ENCODE data around the gene TOLLIP.

The TOLLIP gene

DNA sequence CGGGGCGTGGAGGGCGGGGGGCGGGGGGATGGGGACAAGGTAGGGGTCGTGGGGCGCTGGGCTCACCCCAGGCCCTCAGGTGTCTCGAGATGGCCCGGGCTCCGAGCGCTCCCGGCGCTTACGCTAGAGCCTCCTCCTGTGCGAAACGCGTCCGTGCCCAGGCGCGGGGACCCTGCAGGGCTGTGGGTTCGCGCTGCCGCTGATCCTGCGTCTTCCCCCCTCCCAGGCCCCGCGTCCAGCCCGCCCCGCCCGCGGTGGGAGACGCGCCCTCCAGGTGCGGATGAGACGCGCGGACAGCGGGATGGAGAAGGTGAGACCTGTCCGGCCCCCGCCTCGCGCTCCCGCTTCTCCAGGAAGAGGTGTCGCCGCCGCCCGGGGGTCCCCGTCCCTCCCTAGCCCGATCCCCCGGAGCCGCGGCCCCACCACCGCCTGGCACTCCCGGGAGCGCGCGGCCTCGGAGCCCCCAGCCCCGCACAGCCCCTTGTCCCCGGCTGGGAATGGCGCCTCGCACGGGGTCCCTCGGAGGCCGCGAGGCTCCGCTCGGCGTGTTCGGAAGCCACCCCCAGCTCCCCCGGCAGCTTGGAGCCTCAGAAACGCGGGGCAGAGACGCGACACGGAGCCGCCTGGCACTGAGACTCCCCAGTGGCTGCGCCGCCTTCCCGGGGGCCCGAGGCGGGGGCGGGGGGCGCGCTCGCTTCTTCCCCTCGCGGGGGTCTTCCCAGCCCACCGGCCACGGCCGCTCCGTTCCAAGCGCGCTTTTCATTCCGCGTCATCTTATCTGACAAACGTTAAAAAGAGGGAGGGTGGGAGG is 27.6 kb upstream of the TOLLIP start:
- no peak overlapping the region for H4K5ac ChIP-seq (ENCODE audit: low read length)
- H3K56ac ChIP-seq (ENCODE audit: low read length) = peak overlapping the region; percentile 49
- no peak overlapping the region for H3K4ac ChIP-seq (ENCODE audit: low read depth, low read length)
- no peak overlapping the region for H4K8ac ChIP-seq (ENCODE audit: low read depth, low read length)
- no peak overlapping the region for H2BK5ac ChIP-seq (ENCODE audit: low read length)
- H2BK120ac ChIP-seq (ENCODE audit: low read depth, low read length) = no peak overlapping the region
- DNase-seq = peak; percentile 44
- no peaks in the 10 kb centered on the region for H3K79me2 ChIP-seq (ENCODE audit: control insufficient read depth, insufficient read depth, low read length)
- H3K9ac ChIP-seq (ENCODE audit: low read length) = no peak overlapping the region
- no peak overlapping the region for H3K18ac ChIP-seq (ENCODE audit: low read length)
- H3K36me3 ChIP-seq (ENCODE audit: control insufficient read depth, insufficient read depth, low read length) = no peaks in the 10 kb centered on the region
- WGBS (ENCODE audit: extremely low coverage, insufficient coverage, low lambda C conversion rate) = no CpG with 5 or more reads among the region's 95 CpGs
- H3K79me1 ChIP-seq (ENCODE audit: low read length) = no peaks in the 10 kb centered on the region
- peak overlapping the region; percentile 27 for H3K4me2 ChIP-seq (ENCODE audit: low read length)
- H3K27ac ChIP-seq (ENCODE audit: low read depth, low read length) = no peak overlapping the region
- H3K4me1 ChIP-seq (ENCODE audit: control insufficient read depth, low read depth, low read length) = peaks cover 5% of the 10 kb centered on the region
- H2BK15ac ChIP-seq (replicated peaks; ENCODE audit: low read depth) = no peak overlapping the region
- peaks cover 2% of the 10 kb centered on the region for H3K27me3 ChIP-seq (ENCODE audit: insufficient read depth, low read length, poor library complexity)
- H3K4me3 ChIP-seq (ENCODE audit: low read length) = no peak overlapping the region
- no peak overlapping the region for H2AK5ac ChIP-seq (ENCODE audit: low read length)
- H3K23ac ChIP-seq (ENCODE audit: low read length) = no peak overlapping the region

DNA sequence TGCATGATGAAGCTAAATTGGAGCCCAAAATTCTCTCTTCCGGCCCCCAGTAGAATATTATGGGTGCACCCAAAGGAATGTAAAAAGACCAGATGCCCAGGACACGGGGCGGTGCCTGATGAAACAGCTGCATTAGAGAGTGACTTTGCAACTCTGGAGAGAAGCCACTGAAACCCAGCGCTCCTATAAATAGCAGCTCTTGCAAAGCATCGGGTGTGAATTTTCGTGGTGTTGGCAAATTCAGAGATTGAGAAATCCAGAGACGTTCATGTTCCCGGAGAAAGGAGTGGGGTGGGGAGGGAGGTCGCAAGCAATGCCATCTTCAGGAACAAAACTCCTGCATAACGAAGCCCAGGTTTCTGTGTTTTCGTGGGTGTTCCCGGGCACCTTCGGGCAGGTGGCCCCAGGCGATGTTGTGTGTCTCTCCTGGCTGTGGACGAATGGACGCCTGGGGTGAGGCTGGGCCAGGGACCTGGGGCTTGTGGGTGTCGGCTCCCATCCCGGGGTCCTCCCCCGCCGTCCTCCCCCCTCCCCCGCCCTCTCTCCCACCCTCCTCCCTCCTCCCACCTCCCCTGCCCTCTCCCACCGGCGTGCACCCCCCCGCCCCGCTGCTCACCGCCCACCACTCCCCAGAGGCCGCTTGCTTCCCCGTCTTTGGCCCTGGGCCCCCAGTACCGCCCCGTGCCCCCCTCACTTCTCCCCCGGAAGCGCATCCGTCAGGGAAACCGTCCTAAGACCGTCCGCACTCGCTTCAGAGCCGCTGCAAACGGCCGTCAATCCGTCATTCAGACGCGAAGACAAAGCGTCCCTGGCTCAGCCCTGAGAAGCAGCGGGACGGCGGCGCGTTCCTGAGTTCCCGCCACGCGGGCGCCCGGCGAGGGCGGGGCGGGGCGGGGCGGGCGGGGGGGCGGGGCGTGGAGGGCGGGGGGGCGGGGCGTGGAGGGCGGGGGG is 26.7 kb upstream of the TOLLIP start:
- Histone ChIP-seq H3K4me1 (ENCODE audit: control insufficient read depth, low read depth, low read length) (peaks cover 5% of the 10 kb centered on the region), H4K5ac (ENCODE audit: low read length) (no peak overlapping the region), H3K9ac (ENCODE audit: low read length) (peak overlapping the region; percentile 62), H3K4me3 (ENCODE audit: low read length) (no peak overlapping the region), H3K36me3 (ENCODE audit: control insufficient read depth, insufficient read depth, low read length) (no peaks in the 10 kb centered on the region), H3K56ac (ENCODE audit: low read length) (peak overlapping the region; percentile 77), H3K18ac (ENCODE audit: low read length) (peak overlapping the region; percentile 96), H4K8ac (ENCODE audit: low read depth, low read length) (no peak overlapping the region), H3K4me2 (ENCODE audit: low read length) (peak overlapping the region; percentile 56), H3K23ac (ENCODE audit: low read length) (no peak overlapping the region), H3K4ac (ENCODE audit: low read depth, low read length) (no peak overlapping the region), H2BK5ac (ENCODE audit: low read length) (no peak overlapping the region), H3K79me1 (ENCODE audit: low read length) (no peaks in the 10 kb centered on the region), H2BK120ac (ENCODE audit: low read depth, low read length) (no peak overlapping the region), H3K27ac (ENCODE audit: low read depth, low read length) (no peak overlapping the region), H2BK15ac (replicated peaks; ENCODE audit: low read depth) (peak overlapping the region; percentile 9), H3K79me2 (ENCODE audit: control insufficient read depth, insufficient read depth, low read length) (no peaks in the 10 kb centered on the region), H3K27me3 (ENCODE audit: insufficient read depth, low read length, poor library complexity) (peaks cover 2% of the 10 kb centered on the region), H2AK5ac (ENCODE audit: low read length) (no peak overlapping the region)
- WGBS (ENCODE audit: extremely low coverage, insufficient coverage, low lambda C conversion rate) = no CpG with 5 or more reads among the region's 66 CpGs
- peak; percentile 81 for DNase-seq

- Histone ChIP-seq H4K8ac (ENCODE audit: low read depth, low read length) (no peak overlapping the region), H2BK15ac (replicated peaks; ENCODE audit: low read depth) (no peak overlapping the region)
- WGBS (ENCODE audit: extremely low coverage, insufficient coverage, low lambda C conversion rate) = no CpG with 5 or more reads among the region's 10 CpGs
Measured at GRCh38 chr11:1335264-1335810, 25.9 kb upstream of the TOLLIP start.

GRCh38 chr11:1333860-1334259 is 24.4 kb upstream of the TOLLIP start:
- Histone ChIP-seq H3K56ac (ENCODE audit: low read length) (no peak overlapping the region), H3K27me3 (ENCODE audit: insufficient read depth, low read length, poor library complexity) (peaks cover 2% of the 10 kb centered on the region), H2BK15ac (replicated peaks; ENCODE audit: low read depth) (no peak overlapping the region), H3K18ac (ENCODE audit: low read length) (no peak overlapping the region), H2BK5ac (ENCODE audit: low read length) (no peak overlapping the region), H2BK120ac (ENCODE audit: low read depth, low read length) (no peak overlapping the region), H3K79me2 (ENCODE audit: control insufficient read depth, insufficient read depth, low read length) (no peaks in the 10 kb centered on the region), H3K27ac (ENCODE audit: low read depth, low read length) (no peak overlapping the region), H3K23ac (ENCODE audit: low read length) (no peak overlapping the region), H3K9ac (ENCODE audit: low read length) (no peak overlapping the region), H3K79me1 (ENCODE audit: low read length) (no peaks in the 10 kb centered on the region), H2AK5ac (ENCODE audit: low read length) (no peak overlapping the region), H3K36me3 (ENCODE audit: control insufficient read depth, insufficient read depth, low read length) (no peaks in the 10 kb centered on the region), H3K4me2 (ENCODE audit: low read length) (no peak overlapping the region), H4K5ac (ENCODE audit: low read length) (no peak overlapping the region), H4K8ac (ENCODE audit: low read depth, low read length) (no peak overlapping the region), H3K4me1 (ENCODE audit: control insufficient read depth, low read depth, low read length) (peaks cover 5% of the 10 kb centered on the region), H3K4me3 (ENCODE audit: low read length) (no peak overlapping the region), H3K4ac (ENCODE audit: low read depth, low read length) (no peak overlapping the region)
- WGBS (ENCODE audit: extremely low coverage, insufficient coverage, low lambda C conversion rate) = no CpG with 5 or more reads among the region's 10 CpGs
- no peak for DNase-seq

More at GRCh38 chr11:1335264-1335810, 25.9 kb upstream of the TOLLIP start:
- H3K4ac ChIP-seq (ENCODE audit: low read depth, low read length) = no peak overlapping the region
- no peak overlapping the region for H2AK5ac ChIP-seq (ENCODE audit: low read length)
- H4K5ac ChIP-seq (ENCODE audit: low read length) = no peak overlapping the region
- no peak overlapping the region for H2BK120ac ChIP-seq (ENCODE audit: low read depth, low read length)
- H3K23ac ChIP-seq (ENCODE audit: low read length) = no peak overlapping the region
- H3K9ac ChIP-seq (ENCODE audit: low read length) = peak overlapping the region; percentile 62
- no peak for DNase-seq
- no peak overlapping the region for H3K18ac ChIP-seq (ENCODE audit: low read length)
- H3K4me3 ChIP-seq (ENCODE audit: low read length) = no peak overlapping the region
- H3K56ac ChIP-seq (ENCODE audit: low read length) = no peak overlapping the region
- no peak overlapping the region for H3K4me2 ChIP-seq (ENCODE audit: low read length)
- H3K36me3 ChIP-seq (ENCODE audit: control insufficient read depth, insufficient read depth, low read length) = no peaks in the 10 kb centered on the region
- peaks cover 5% of the 10 kb centered on the region for H3K4me1 ChIP-seq (ENCODE audit: control insufficient read depth, low read depth, low read length)
- H3K27ac ChIP-seq (ENCODE audit: low read depth, low read length) = no peak overlapping the region
- H3K79me1 ChIP-seq (ENCODE audit: low read length) = no peaks in the 10 kb centered on the region
- H3K79me2 ChIP-seq (ENCODE audit: control insufficient read depth, insufficient read depth, low read length) = no peaks in the 10 kb centered on the region
- no peak overlapping the region for H2BK5ac ChIP-seq (ENCODE audit: low read length)
- H3K27me3 ChIP-seq (ENCODE audit: insufficient read depth, low read length, poor library complexity) = peaks cover 2% of the 10 kb centered on the region

- Histone ChIP-seq H4K8ac (ENCODE audit: low read depth, low read length) (no peak overlapping the region), H3K56ac (ENCODE audit: low read length) (no peak overlapping the region), H3K4me3 (ENCODE audit: low read length) (no peak overlapping the region), H3K27me3 (ENCODE audit: insufficient read depth, low read length, poor library complexity) (peaks cover 2% of the 10 kb centered on the region), H2BK120ac (ENCODE audit: low read depth, low read length) (no peak overlapping the region), H2BK15ac (replicated peaks; ENCODE audit: low read depth) (no peak overlapping the region), H3K4me2 (ENCODE audit: low read length) (no peak overlapping the region), H3K4ac (ENCODE audit: low read depth, low read length) (no peak overlapping the region), H3K36me3 (ENCODE audit: control insufficient read depth, insufficient read depth, low read length) (no peaks in the 10 kb centered on the region), H3K9ac (ENCODE audit: low read length) (no peak overlapping the region), H4K5ac (ENCODE audit: low read length) (no peak overlapping the region), H3K79me1 (ENCODE audit: low read length) (no peaks in the 10 kb centered on the region), H3K79me2 (ENCODE audit: control insufficient read depth, insufficient read depth, low read length) (no peaks in the 10 kb centered on the region), H2BK5ac (ENCODE audit: low read length) (no peak overlapping the region), H2AK5ac (ENCODE audit: low read length) (no peak overlapping the region), H3K27ac (ENCODE audit: low read depth, low read length) (no peak overlapping the region), H3K18ac (ENCODE audit: low read length) (no peak overlapping the region), H3K23ac (ENCODE audit: low read length) (no peak overlapping the region), H3K4me1 (ENCODE audit: control insufficient read depth, low read depth, low read length) (peaks cover 5% of the 10 kb centered on the region)
- DNase-seq = no peak
- no CpG with 5 or more reads among the region's 10 CpGs for WGBS (ENCODE audit: extremely low coverage, insufficient coverage, low lambda C conversion rate)
Measured at GRCh38 chr11:1333091-1333772, 23.8 kb upstream of the TOLLIP start.

Data from mesendoderm (in vitro differentiated cells).